Tibial nerve (tissue), 4 donors: ENCODE results near the gene LTB4R2. TPM values are rescaled to one million over a fixed set of nuclear protein-coding genes. Genes with fewer than 3 reads are reported as not detected.

ENCODE experiments used
- DNase-seq, 2 donors: peaks; one replicate each; pipeline ENCODE4 v3.0.0-alpha.2; 2019; ENCODE audit warnings: low spot score in 2 of 2
- H3K27ac ChIP-seq, 4 donors: fragments of 200-600 bp; sonication (generic) in 3 of 4; one replicate each; pipeline ENCODE4 v1.5.1; 2017 to 2019; ENCODE audit warnings: mild to moderate bottlenecking in 1 of 4
- H3K27me3 ChIP-seq, 2 donors: fragments of 200-600 bp; sonication (generic) in 1 of 2; one replicate each; pipeline versions ENCODE4 v1.5.1 to v1.6.0; 2017 to 2019
- H3K36me3 ChIP-seq, 3 donors: fragments of 200-600 bp; sonication (generic); one replicate each; pipeline ENCODE4 v1.5.1; 2018 to 2019
- H3K4me1 ChIP-seq, 4 donors: fragments of 200-600 bp; sonication (generic) in 3 of 4; one replicate each; pipeline ENCODE4 v1.5.1; 2017 to 2019
- H3K4me3 ChIP-seq, 4 donors: fragments of 200-600 bp; sonication (generic) in 3 of 4; one replicate each; pipeline ENCODE4 v1.5.1; 2017 to 2019; ENCODE audit warnings: mild to moderate bottlenecking in 1 of 4, moderate library complexity in 1 of 4
- H3K9me3 ChIP-seq, 4 donors: fragments of 200-600 bp; sonication (generic) in 3 of 4; one replicate each; pipeline ENCODE4 v1.5.1; 2017 to 2019
- EP300 ChIP-seq, 2 donors: sonication (generic); formaldehyde crosslinking; IDR thresholded peaks; one replicate each; pipeline ENCODE4 v1.6.1; 2017; ENCODE audit warnings: antibody characterized with exemption in 2 of 2, mild to moderate bottlenecking in 1 of 2
- POLR2A ChIP-seq, 2 donors: fragments of 450-650 bp; IDR thresholded peaks; one replicate each; pipeline ENCODE4 v1.6.1; 2017; ENCODE audit warnings: antibody characterized with exemption in 2 of 2, mild to moderate bottlenecking in 2 of 2, moderate library complexity in 2 of 2
- WGBS, 2 donors: methylation state at CpG; one replicate each; pipeline ENCODE4 v1.1.5; 2018; 5-methylcytosine and 5-hydroxymethylcytosine counted together
- total RNA-seq, 4 donors: library from RNA; depleted of rRNA; stranded (reverse); fragments of >200 nt; gene quantifications; one replicate each; pipeline ENCODE4 v1.1.0, GENCODE V29; 2016
- TF ChIP-seq, protein P1 (sequence below), 5 experiments: fragments of 200-600 bp in 3 of 5; fragments of 450-650 bp in 2 of 5; sonication (generic) in 3 of 5; IDR thresholded peaks; one replicate each; pipeline ENCODE4 v1.5.1; 2016 to 2019; ENCODE audit warnings: antibody characterized with exemption in 5 of 5, mild to moderate bottlenecking in 3 of 5, moderate library complexity in 2 of 5

The LTB4R2 gene
- total RNA-seq, 4 donors from 2014 or later = 15.5 to 31.5 (median 20.2) TPM

DNA sequence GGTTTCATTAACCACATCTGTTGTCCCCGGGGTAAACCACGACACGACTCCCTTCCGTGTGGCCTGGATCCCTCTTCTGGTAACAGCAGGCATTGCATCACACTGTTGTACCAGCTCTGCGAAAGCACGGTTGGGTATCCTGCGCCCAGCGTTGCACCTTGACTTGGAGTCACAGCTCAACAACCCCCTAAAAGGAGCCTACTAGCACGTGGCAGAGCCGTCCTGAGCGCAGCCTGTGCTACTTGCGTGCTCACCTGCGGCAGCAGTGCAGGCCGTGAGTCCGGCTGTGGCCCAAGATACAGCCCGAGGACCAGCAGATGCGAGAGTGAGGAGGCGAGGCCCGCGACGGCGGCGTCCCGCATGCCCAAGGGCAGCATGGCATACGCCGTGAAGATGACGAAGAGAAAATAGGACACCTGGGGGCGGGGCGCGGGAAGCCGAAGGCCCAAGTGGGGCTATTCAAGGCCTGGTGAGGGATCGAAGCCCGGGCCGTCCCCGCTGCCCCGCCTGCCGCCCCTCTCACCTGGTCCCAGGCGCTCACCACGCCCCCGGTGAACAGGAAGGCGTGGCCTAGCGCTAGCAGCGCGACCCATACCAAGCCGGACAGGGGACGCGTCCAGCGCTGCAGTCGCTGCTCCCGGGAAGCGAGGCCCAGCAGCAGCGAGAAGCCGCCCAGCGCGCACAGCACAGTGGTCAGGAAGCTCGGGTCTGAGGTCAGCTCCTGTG, 22.5 kb downstream of the LTB4R2 start:
- WGBS, 2 donors = 16 to 18% methylated on average over 53 to 54 of the region's 56 CpGs
- H3K4me3 ChIP-seq = peak overlapping the region in 3 of 4 donors; percentile 34 to 42 (median 39)

DNA sequence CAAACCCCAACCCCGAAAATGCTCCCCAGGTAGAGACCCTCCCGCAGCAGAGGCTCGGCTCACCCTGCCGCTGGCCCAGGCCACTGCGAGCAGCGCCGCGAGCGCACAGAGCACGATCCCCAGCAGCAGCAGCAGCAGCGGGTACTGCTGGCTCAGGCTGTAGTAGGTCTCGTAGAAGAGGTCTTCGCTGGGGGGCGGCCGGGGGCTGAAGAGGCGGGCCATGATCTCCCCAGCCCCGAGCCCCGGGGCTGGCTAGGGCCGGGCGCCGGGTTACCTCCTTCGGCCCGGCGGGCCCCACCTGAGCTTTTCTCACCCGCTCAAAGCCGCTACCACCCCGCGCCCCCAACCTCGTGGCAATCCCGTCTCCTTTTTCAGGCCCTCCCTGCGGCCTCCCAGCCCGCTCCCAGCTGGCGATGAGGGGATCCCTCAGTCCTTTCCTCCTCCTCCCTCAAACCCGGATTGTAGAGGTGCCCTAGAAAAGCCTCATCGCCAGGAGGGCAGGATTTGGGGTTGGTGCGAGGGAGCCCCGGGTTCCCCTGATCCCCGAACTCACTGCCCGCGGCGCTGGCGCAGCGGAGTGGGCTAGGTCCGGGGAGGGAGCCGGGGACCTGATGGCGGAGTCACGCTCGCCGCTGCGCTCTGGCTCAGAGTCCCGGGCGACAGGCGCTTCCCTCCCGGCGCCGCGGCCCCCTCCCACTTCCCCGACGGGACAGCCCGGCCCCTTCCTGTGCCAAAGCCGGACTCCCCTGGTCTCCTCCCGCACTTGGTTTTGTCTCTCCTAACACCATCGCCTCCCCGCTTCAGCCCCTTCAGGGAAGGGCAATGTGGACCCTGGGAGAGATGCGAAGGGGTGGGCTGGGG, 24.7 kb downstream of the LTB4R2 start, which contains the start of gene ADCY4:
Gene ADCY4, minus strand, starts transcription at position 641 of the 861 bp plus-strand sequence. Its CDS starts 419 bp downstream, at position 222.
- peak within 1 kb of the TSS; percentile 9 to 47 (median 23) for H3K4me3 ChIP-seq
- H3K4me1 ChIP-seq = peaks cover 0 to 56% (median 32%) of the 10 kb centered on the region in 4 donors
- H3K27me3 ChIP-seq = peaks cover 0 to 73% of the 10 kb centered on the region in 2 donors
- no peaks in the 10 kb centered on the region for H3K9me3 ChIP-seq
- WGBS, 2 donors = 4 to 8% methylated on average over 25 to 53 of the region's 65 CpGs
- no peak for DNase-seq
- H3K27ac ChIP-seq = peak within 1 kb of the TSS in 2 of 4 donors; percentile 53 to 55
- no peak for TF ChIP-seq EP300 (IDR thresholded peaks at IDR 0.05)
- no peak for TF ChIP-seq POLR2A (IDR thresholded peaks at IDR 0.05)
- TF ChIP-seq, protein P1, sequence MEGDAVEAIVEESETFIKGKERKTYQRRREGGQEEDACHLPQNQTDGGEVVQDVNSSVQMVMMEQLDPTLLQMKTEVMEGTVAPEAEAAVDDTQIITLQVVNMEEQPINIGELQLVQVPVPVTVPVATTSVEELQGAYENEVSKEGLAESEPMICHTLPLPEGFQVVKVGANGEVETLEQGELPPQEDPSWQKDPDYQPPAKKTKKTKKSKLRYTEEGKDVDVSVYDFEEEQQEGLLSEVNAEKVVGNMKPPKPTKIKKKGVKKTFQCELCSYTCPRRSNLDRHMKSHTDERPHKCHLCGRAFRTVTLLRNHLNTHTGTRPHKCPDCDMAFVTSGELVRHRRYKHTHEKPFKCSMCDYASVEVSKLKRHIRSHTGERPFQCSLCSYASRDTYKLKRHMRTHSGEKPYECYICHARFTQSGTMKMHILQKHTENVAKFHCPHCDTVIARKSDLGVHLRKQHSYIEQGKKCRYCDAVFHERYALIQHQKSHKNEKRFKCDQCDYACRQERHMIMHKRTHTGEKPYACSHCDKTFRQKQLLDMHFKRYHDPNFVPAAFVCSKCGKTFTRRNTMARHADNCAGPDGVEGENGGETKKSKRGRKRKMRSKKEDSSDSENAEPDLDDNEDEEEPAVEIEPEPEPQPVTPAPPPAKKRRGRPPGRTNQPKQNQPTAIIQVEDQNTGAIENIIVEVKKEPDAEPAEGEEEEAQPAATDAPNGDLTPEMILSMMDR (IDR thresholded peaks at IDR 0.05) = no peak
- H3K36me3 ChIP-seq = no peaks in the 10 kb centered on the region

More for the DNA sequence above, 22.5 kb downstream of the LTB4R2 start:
- H3K27me3 ChIP-seq = peaks cover 0 to 51% of the 10 kb centered on the region in 2 donors
- no peak for TF ChIP-seq EP300 (IDR thresholded peaks at IDR 0.05)
- TF ChIP-seq, protein P1 (IDR thresholded peaks at IDR 0.05) = peak; percentile 61 to 83 (median 75)
- DNase-seq = peak in 1 of 2 donors; percentile 80
- H3K9me3 ChIP-seq = no peaks in the 10 kb centered on the region
- peak overlapping the region in 1 of 4 donors; percentile 24 for H3K27ac ChIP-seq
- H3K36me3 ChIP-seq = no peaks in the 10 kb centered on the region
- peaks cover 0 to 50% (median 29%) of the 10 kb centered on the region in 4 donors for H3K4me1 ChIP-seq

DNA sequence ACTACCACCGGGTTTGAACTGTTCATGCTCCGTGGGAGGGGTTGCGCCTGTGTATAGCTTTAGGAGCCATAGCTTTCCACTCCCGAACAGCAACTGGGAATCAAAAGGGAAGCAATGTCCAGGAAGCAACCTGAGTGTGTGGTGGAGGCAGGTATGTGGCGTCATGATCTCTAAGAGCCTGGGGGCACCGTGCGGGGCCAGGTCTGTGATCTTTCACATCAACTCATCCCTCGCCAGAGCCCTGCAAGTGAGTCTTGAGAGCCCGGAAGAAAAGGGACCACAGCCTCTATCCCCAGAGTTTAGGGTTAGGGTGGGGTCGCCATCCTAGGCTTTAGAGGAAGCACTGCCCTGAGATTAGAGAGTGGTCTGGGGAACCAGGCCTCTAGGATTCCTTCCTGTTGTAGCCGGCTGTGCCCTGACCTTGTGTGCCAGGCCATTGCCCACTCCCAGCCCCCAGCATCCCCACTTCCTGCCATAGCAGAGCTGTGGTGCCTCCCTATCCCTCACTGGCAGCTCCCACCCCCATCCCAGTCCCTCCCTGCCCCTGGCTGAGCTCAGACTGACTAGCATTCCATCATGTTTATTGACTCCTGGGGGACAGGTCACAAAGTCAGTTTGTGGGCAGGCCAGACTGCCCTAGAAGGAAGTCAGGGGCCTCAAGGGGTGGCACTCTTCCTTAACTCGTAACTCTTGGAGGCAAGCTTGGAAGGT, 25.7 kb downstream of the LTB4R2 start:
- H3K4me1 ChIP-seq = peaks cover 0 to 57% (median 32%) of the 10 kb centered on the region in 4 donors
- no peak for DNase-seq
- 67 to 72% methylated on average over 11 to 12 of the region's 12 CpGs for WGBS, 2 donors
- peaks cover 0 to 83% of the 10 kb centered on the region in 2 donors for H3K27me3 ChIP-seq
- H3K27ac ChIP-seq = peak overlapping the region in 2 of 4 donors; percentile 53 to 55
- TF ChIP-seq, protein P1 (IDR thresholded peaks at IDR 0.05) = no peak
- TF ChIP-seq EP300 (IDR thresholded peaks at IDR 0.05) (peak in 1 of 2 donors; percentile 22), POLR2A (IDR thresholded peaks at IDR 0.05) (no peak)
- H3K4me3 ChIP-seq = peak overlapping the region in 1 of 4 donors; percentile 47
- H3K9me3 ChIP-seq = no peaks in the 10 kb centered on the region
- H3K36me3 ChIP-seq = no peaks in the 10 kb centered on the region

GRCh38 chr14:24337144-24337823, 27.3 kb downstream of the LTB4R2 start:
- no peak for TF ChIP-seq POLR2A (IDR thresholded peaks at IDR 0.05)
- TF ChIP-seq, protein P1 (IDR thresholded peaks at IDR 0.05) = no peak
- H3K27ac ChIP-seq = no peak overlapping the region
- H3K9me3 ChIP-seq = no peaks in the 10 kb centered on the region
- H3K4me1 ChIP-seq = peaks cover 0 to 50% (median 29%) of the 10 kb centered on the region in 4 donors
- no peak for DNase-seq
- 72 to 92% methylated on average over 7 of the region's 7 CpGs for WGBS, 2 donors
- H3K27me3 ChIP-seq = peaks cover 0 to 83% of the 10 kb centered on the region in 2 donors
- H3K36me3 ChIP-seq = no peaks in the 10 kb centered on the region
- H3K4me3 ChIP-seq = no peak overlapping the region
